Memory B cell (primary cell): ENCODE data around the gene PBX4.

ENCODE experiments used
- ATAC-seq: fragments of 150-1000 bp; cut with Tn5 transposase; 2 replicates; pipeline ENCODE4 v1.10.0; 2021; ENCODE audit warnings: low read depth, mild to moderate bottlenecking, moderate library complexity
- DNase-seq, 2 donors: peaks; one replicate each; pipeline ENCODE4 v3.0.0; 2022; ENCODE audit warnings: low spot score in 2 of 2
- H3K27ac Mint-ChIP-seq: one replicate; pipeline ENCODE4 v1.8.0; 2022; ENCODE audit warnings: mild to moderate bottlenecking, moderate library complexity, mixed read lengths
- H3K27me3 Mint-ChIP-seq: one replicate; pipeline ENCODE4 v1.8.0; 2022; ENCODE audit warnings: mixed read lengths
- H3K36me3 Mint-ChIP-seq: one replicate; pipeline ENCODE4 v1.8.0; 2022; ENCODE audit warnings: mild to moderate bottlenecking, mixed read lengths
- H3K4me1 Mint-ChIP-seq: one replicate; pipeline ENCODE4 v1.8.0; 2022; ENCODE audit warnings: mixed read lengths
- H3K4me3 Mint-ChIP-seq: one replicate; pipeline ENCODE4 v1.8.0; 2022; ENCODE audit warnings: mild to moderate bottlenecking, moderate library complexity, mixed read lengths
- H3K9me3 Mint-ChIP-seq: one replicate; pipeline ENCODE4 v1.8.0; 2022; ENCODE audit warnings: mixed read lengths

The PBX4 gene

GRCh38 chr19:19575411-19575810 lies 43.1 kb downstream of the PBX4 start:
- no peaks in the 10 kb centered on the region for H3K27me3 Mint-ChIP-seq
- H3K36me3 Mint-ChIP-seq = peaks cover 3% of the 10 kb centered on the region
- H3K4me1 Mint-ChIP-seq = peaks cover 3% of the 10 kb centered on the region
- no peak overlapping the region for H3K4me3 Mint-ChIP-seq
- no peak for DNase-seq
- no peak for ATAC-seq
- no peaks in the 10 kb centered on the region for H3K9me3 Mint-ChIP-seq
- no peak overlapping the region for H3K27ac Mint-ChIP-seq

GRCh38 chr19:19571071-19571786 lies 47.3 kb downstream of the PBX4 start:
- no peak overlapping the region for H3K4me3 Mint-ChIP-seq
- DNase-seq (no peak), ATAC-seq (no peak)
- H3K4me1 Mint-ChIP-seq = peaks cover 3% of the 10 kb centered on the region
- H3K27ac Mint-ChIP-seq = no peak overlapping the region
- no peaks in the 10 kb centered on the region for H3K27me3 Mint-ChIP-seq
- H3K36me3 Mint-ChIP-seq = peaks cover 12% of the 10 kb centered on the region
- H3K9me3 Mint-ChIP-seq = no peaks in the 10 kb centered on the region

GRCh38 chr19:19570571-19570970 lies 47.9 kb downstream of the PBX4 start:
- no peak for DNase-seq
- no peak for ATAC-seq
- Mint-ChIP-seq H3K36me3 (peaks cover 12% of the 10 kb centered on the region), H3K27ac (no peak overlapping the region), H3K9me3 (no peaks in the 10 kb centered on the region), H3K4me1 (peaks cover 2% of the 10 kb centered on the region), H3K4me3 (no peak overlapping the region), H3K27me3 (no peaks in the 10 kb centered on the region)

- Mint-ChIP-seq H3K27ac (no peak overlapping the region), H3K27me3 (no peaks in the 10 kb centered on the region), H3K36me3 (peaks cover 12% of the 10 kb centered on the region)
Measured at GRCh38 chr19:19568802-19569756, 49.4 kb downstream of the PBX4 start.

GRCh38 chr19:19567391-19567790 lies 51.1 kb downstream of the PBX4 start:
- no peaks in the 10 kb centered on the region for H3K4me1 Mint-ChIP-seq
- H3K36me3 Mint-ChIP-seq = peaks cover 13% of the 10 kb centered on the region
- ATAC-seq (no peak), DNase-seq (no peak)
- H3K4me3 Mint-ChIP-seq = no peak overlapping the region
- H3K9me3 Mint-ChIP-seq = no peaks in the 10 kb centered on the region
- H3K27me3 Mint-ChIP-seq = no peaks in the 10 kb centered on the region
- no peak overlapping the region for H3K27ac Mint-ChIP-seq

More at GRCh38 chr19:19568802-19569756, 49.4 kb downstream of the PBX4 start:
- Mint-ChIP-seq H3K4me3 (no peak overlapping the region), H3K9me3 (no peaks in the 10 kb centered on the region), H3K4me1 (no peaks in the 10 kb centered on the region)
- DNase-seq (no peak), ATAC-seq (no peak)

GRCh38 chr19:19566306-19566705 lies 52.2 kb downstream of the PBX4 start:
- Mint-ChIP-seq H3K4me1 (no peaks in the 10 kb centered on the region), H3K36me3 (peaks cover 14% of the 10 kb centered on the region), H3K27me3 (no peaks in the 10 kb centered on the region), H3K9me3 (no peaks in the 10 kb centered on the region), H3K27ac (no peak overlapping the region), H3K4me3 (no peak overlapping the region)
- DNase-seq = no peak
- no peak for ATAC-seq

- DNase-seq (no peak), ATAC-seq (no peak)
- Mint-ChIP-seq H3K36me3 (peaks cover 3% of the 10 kb centered on the region), H3K4me3 (no peak overlapping the region), H3K27me3 (no peaks in the 10 kb centered on the region), H3K9me3 (no peaks in the 10 kb centered on the region), H3K4me1 (no peaks in the 10 kb centered on the region), H3K27ac (no peak overlapping the region)
Measured at GRCh38 chr19:19563348-19563848, 55.1 kb downstream of the PBX4 start.

GRCh38 chr19:19562665-19563347 lies 55.7 kb downstream of the PBX4 start:
- no peak overlapping the region for H3K4me3 Mint-ChIP-seq
- ATAC-seq = peak; percentile 49
- H3K4me1 Mint-ChIP-seq = no peaks in the 10 kb centered on the region
- DNase-seq = no peak
- no peaks in the 10 kb centered on the region for H3K9me3 Mint-ChIP-seq
- peaks cover 3% of the 10 kb centered on the region for H3K36me3 Mint-ChIP-seq
- no peak overlapping the region for H3K27ac Mint-ChIP-seq
- H3K27me3 Mint-ChIP-seq = no peaks in the 10 kb centered on the region

GRCh38 chr19:19561946-19562664 lies 56.4 kb downstream of the PBX4 start:
- DNase-seq (no peak), ATAC-seq (no peak)
- Mint-ChIP-seq H3K36me3 (peaks cover 3% of the 10 kb centered on the region), H3K4me3 (no peak overlapping the region), H3K4me1 (no peaks in the 10 kb centered on the region), H3K27me3 (no peaks in the 10 kb centered on the region), H3K27ac (no peak overlapping the region), H3K9me3 (no peaks in the 10 kb centered on the region)

GRCh38 chr19:19559931-19560330 lies 58.6 kb downstream of the PBX4 start:
- no peaks in the 10 kb centered on the region for H3K9me3 Mint-ChIP-seq
- H3K27ac Mint-ChIP-seq = no peak overlapping the region
- H3K4me3 Mint-ChIP-seq = no peak overlapping the region
- no peak for DNase-seq
- H3K27me3 Mint-ChIP-seq = no peaks in the 10 kb centered on the region
- H3K36me3 Mint-ChIP-seq = peaks cover 3% of the 10 kb centered on the region
- no peaks in the 10 kb centered on the region for H3K4me1 Mint-ChIP-seq
- ATAC-seq = no peak

- no peak overlapping the region for H3K4me3 Mint-ChIP-seq
- peaks cover 2% of the 10 kb centered on the region for H3K36me3 Mint-ChIP-seq
- no peaks in the 10 kb centered on the region for H3K9me3 Mint-ChIP-seq
- H3K27me3 Mint-ChIP-seq = no peaks in the 10 kb centered on the region
- DNase-seq (no peak), ATAC-seq (no peak)
- H3K27ac Mint-ChIP-seq = no peak overlapping the region
- H3K4me1 Mint-ChIP-seq = no peaks in the 10 kb centered on the region
Measured at GRCh38 chr19:19558636-19559035, 59.9 kb downstream of the PBX4 start.

GRCh38 chr19:19558055-19558454 lies 60.4 kb downstream of the PBX4 start:
- DNase-seq (no peak), ATAC-seq (no peak)
- Mint-ChIP-seq H3K9me3 (no peaks in the 10 kb centered on the region), H3K4me3 (no peak overlapping the region), H3K36me3 (peaks cover 1% of the 10 kb centered on the region), H3K4me1 (no peaks in the 10 kb centered on the region), H3K27me3 (no peaks in the 10 kb centered on the region), H3K27ac (no peak overlapping the region)
